ENCODE data around the gene POLR3E.
"Not testable (repeated sequence)": the region's sequence is repeated elsewhere in the genome, so short reads cannot be mapped to it uniquely, and the experiment has no call there.

Gene POLR3E

DNA sequence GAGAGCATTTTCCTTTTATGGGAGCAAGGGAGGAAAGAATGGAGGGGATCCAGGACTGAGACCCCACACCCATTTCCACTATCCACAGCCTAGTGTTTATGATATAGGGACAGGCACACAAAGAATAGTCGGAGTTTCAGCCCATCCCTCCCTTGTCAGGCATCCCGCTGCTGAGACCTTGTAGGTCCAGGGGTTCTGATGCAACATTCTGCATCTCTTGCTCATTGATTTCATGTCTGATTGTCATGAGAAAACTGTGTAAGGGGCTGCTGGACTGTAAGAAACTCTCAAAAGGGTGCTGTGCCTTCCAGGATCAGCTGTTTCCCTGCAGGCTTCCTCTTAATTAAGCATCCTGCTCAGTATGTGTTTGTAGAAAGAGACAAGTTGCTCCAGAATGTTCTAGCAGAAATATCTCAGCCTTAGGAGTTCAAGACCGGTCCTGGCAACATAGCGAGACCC is 5.3 kb upstream of the POLR3E start:
- no peak overlapping the region for H3K27ac ChIP-seq
- no peak for DNase-seq (ENCODE audit: low read depth, low spot score)

DNA sequence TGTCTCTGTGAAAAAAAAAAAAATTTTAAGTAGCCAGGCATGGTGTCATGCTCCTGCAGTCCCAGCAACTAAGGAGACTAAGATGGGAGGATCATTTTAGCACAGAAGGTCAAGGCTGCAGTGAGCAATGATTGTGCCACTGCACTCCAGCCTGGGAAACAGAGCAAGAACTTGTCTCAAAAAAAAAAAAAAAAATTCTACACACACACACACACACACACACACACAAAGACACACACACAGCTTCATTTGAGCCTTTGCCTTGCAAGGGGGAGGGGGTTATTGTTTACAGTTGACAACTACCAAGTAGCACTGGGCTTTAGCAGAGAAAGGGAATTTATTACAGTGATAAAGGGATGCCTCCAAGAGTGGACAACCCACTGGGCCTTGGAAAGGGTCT is 4.9 kb upstream of the POLR3E start:
- H3K27ac ChIP-seq: no peak overlapping the region
- no peak for DNase-seq (ENCODE audit: low read depth, low spot score)

DNA sequence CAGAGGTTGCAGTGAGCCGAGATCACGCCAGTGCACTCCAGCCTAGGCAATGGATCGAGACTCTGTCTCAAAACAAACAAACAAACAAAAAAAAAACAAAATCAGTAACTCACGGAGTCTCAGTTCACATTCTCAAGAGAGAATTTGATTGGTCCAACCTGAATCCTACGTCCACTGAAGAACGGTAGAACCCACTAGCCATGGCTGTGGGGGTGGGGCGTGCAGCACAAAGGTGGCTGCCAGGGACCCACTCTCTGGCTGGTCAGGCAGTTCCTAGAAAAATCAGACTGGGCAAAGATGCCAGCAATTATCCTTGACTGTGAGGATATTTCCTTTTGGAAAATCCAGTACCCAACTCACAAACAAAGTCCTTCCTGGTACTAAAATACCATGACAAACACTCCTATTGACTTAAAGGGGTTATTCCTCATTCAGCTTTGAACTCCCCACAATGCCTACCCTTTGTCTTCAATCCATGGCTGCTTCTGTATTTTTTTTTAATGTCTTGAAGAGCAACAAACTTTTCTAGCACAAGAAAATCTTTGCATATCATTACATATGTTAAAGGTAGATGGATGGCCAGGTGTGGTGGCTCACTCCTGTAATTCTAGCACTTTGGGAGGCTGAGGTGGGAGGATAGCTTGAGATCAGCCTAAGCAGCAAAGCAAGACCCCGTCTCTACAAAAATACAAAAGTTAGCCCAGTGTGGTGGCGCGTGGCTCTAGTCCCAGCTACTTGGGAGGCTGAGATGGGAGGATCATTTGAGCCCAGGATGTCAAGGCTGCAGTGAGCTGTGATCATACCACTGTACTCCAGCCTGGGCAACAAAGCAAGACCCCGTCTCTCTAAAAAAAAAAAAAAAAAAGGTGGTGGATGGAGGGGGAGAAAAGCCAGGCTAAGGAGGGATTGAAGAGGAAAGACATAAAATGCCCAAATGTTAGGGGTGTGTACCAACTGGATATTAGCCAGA is 3.8 kb upstream of the POLR3E start:
- no peak for DNase-seq (ENCODE audit: low read depth, low spot score)
- no peak overlapping the region for H3K27ac ChIP-seq

DNA sequence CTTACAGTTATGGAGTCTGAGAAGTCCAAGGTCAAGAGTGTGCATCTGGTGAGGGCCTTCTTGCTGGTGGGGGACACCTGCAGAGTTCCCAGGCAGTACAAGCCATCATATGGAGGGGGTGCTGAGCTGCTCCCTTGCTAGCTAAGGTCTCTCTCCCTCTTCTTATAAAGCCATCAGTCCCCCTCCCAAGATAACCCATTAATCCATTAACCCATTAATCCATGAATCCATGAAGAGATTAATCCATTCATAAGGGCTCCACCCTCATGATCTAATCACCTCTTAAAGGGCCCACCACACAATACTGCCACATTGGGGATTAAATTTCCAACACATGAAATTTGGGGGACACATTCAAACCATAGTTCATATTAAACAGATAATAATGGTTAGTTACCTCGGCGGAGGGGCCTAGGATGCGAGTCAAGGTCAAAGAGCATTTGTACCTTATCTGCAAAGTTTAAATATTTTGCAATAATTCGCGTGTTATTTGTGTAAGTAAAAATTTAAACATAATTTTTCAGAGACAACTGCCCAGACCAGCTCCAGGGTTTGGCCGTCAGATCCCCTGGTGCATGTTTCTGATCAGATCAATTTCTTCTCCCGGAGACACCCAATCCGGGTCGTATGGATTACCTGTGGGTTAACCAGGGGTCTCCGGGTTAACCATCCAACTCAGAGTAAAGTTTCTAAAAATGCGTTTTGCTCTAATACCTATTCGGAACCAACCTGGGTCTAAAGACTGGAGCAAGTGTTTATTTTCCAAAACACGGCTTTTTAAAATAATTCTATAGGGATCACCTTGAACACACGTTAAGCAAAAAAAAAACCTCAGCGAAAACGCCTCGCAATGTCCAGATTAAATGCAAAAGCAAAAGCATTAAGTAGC is 740 bp upstream of the POLR3E start:
- no peak for DNase-seq (ENCODE audit: low read depth, low spot score)
- H3K27ac ChIP-seq: peak overlapping the region; percentile 95

DNA sequence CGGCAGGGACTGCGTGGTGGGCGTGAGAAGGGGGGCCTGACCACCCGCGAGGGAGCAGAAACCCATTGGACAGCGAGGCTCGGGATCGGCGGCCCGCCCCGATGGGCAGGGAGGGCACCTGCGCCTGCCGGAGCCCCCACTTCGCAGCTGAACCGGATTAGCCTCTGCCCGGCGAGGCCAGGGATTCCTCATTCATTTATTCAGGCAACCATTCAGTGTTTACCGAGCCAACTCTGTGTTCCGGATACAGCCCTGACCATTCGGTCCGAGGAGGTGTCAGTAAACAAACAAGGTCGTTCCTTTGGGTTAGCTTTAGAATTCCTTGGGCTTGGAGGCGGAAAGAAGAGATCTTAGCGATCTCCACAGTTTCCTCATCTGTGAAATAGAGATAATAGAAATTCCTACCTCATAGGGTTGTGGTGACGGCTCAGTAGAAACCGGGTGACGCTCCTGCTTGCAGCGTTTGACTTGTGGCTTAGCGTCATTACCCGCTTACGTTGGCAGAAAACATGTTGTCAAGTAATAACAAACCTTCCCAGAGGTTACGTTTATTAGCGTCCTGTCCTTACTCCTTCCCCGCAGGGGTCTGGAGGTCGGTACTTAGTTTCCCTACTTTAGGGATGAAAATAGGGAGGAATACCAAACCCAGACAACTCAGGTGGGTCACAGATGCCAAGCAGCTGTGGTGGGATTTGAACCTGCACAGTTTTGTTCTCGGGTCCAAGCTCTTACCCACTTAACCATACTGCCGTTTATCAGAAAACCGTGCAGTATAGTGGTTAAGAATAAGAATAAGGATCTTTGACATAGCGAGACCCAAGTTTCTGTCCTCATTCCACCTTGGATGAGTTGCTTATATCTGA is 893 bp downstream of the POLR3E start:
- peak overlapping the region; percentile 95 for H3K27ac ChIP-seq
- peak; percentile 89 for DNase-seq (ENCODE audit: low read depth, low spot score)

DNA sequence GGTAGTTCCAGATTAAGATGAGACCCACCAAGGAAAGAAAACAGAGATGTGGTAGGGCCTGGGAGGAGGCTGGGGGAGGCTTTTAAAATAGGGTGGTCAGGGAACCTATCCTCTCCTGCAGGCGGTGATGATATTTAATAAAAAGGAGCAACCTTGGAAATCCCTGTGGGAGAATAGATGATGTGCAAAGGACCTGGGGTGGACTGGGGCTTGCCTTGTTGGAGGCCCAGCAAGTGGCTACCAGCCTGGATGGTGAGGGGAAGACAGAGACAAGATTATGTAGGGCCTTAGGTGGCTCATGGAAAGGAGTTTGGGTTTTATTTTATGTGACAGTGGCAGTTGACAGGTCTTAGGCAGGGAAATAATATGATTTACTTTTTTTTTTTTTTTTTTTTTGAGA is 1.8 kb downstream of the POLR3E start:
- peak overlapping the region; percentile 95 for H3K27ac ChIP-seq
- DNase-seq (ENCODE audit: low read depth, low spot score): no peak

DNA sequence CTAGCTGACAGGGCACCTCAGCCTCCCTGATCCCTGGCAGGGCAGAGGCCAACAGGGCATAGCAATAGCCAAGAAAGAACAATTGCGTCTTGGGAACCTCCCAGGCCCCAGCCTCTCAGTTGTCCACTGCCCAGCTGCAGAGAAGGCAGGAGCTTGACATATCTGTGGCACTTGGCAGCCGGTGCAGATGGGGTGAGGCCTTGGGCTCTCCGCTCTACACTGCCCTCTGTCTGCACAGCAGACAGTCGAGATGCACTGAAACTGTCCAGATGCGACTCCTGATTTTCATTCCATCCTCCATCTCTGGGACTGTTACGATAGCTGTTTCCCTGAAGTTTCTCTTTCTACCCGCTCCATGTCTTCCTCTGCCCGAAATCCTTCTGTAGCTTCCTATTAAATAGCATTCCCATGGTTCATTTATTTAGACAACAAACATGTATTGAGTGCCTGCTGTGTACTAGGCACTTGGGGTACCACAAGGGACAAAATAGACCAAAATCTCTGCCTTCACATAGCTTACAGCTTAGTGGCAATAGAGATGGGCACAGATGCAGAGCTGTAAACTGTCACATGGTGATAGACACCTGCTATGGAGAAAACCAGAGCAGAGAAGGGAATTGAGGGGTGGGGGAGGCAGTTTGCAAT is 3.3 kb downstream of the POLR3E start:
- no peak for DNase-seq (ENCODE audit: low read depth, low spot score)

DNA sequence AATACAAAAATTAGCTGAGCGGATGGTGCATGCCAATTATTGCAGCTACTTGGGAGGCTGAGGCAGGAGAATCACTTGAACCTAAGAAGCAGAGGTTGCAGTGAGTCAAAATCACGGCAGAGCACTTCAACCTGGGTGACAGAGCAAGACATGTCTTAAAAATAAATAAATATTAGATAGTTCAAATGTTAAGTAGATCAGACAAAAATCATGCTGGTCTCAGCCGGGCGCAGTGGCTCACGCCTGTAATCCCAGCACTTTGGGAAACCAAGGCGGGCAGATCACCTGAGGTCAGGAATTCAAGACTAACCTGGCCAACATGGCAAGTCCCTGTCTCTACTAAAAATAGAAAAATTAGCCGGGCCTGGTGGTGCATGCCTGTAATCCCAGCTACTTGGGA is 4.2 kb downstream of the POLR3E start:
- H3K27ac ChIP-seq; DNase-seq (ENCODE audit: low read depth, low spot score): not testable (repeated sequence)

More for the DNA sequence above, 3.3 kb downstream of the POLR3E start:
- no peak overlapping the region for H3K27ac ChIP-seq

DNA sequence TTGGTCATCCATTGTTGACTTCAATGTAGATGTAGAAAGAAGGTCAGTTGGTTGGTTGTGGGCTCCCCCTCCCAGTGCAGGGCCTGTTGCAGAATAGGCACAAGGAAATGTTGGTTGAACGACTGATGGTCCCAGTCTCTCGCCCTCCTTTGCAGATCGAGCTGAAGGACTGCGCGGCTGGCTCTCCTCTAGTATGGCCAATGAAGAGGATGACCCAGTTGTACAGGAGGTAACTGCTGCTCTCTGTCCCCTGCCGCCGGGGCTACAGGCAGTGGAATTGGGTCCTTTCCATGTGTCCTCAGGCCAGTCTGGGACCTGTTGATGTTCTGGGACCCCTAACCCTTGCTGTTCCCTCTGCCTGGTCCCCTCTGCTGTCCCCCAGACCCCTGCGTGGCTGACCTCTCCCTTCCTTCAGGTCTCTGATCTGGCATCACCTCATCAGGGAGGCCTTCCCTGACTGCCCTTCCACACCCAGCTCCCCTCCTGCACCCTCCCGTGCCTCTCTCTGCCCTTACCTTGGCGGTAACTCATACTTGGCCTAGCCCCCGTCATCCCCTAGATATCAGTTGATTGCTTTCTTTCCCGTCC is 5.7 kb downstream of the POLR3E start:
- H3K27ac ChIP-seq: no peak overlapping the region
- no peak for DNase-seq (ENCODE audit: low read depth, low spot score)

DNA sequence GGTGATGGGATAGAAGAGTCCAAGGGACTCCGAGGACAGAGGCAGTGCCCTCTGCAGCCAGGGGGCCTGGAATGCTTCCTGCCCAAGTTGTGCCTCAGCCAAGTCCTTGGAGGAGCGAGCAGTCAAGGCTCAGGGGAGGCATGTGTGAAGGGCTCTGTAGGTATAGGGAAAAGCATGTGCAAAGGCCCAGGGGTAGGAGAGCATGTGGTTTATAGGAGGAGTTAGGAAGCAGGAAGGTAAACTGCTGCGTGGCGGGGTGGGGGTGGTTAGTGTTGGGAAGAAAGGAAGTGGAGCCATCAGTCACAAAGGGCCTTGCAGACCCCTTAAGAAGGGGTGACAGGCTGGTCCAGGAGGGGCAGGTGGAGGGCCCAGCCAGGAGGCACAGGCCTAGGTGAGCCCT is 7.2 kb downstream of the POLR3E start:
- DNase-seq (ENCODE audit: low read depth, low spot score): no peak
- no peak overlapping the region for H3K27ac ChIP-seq

DNA sequence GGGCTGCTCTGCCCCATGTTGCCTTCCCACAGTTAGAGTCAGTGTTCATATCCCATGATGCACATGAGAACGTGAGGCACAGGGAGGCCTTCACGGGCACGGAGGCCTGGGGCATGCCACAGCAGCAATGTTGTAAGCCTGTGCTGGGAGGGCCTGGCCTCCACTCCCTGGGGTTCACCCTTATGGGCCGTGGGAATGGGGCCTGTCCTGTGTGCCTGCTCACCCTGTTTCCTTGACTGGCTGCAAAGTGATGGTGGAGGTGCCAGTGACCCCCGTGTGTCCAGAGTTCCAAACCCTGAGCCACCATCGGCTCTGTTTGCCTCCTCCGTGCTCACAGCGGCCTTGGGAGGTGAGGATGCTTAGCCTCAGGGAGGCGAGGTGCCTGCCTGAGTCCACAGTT is 9.6 kb downstream of the POLR3E start:
- no peak for DNase-seq (ENCODE audit: low read depth, low spot score)
- H3K27ac ChIP-seq: no peak overlapping the region

DNA sequence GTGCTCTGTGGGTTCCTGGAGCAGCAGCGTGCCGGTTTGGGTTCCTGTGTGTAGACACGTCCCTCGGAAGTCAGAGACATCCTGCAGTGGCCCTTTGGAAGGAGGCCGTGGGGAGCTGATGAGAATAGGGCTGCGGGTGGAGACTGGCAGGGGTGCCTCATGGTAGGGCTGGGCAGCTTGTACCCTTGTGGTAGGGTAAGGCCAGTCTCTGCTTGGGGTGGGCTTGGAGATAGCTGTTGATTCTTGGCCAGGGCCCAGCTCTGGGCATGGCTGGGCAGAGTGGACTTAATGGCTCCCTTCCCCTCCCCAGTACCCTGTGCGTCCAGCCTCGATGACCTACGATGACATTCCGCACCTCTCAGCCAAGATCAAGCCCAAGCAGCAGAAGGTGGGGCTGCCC is 10.6 kb downstream of the POLR3E start:
- H3K27ac ChIP-seq: no peak overlapping the region

DNA sequence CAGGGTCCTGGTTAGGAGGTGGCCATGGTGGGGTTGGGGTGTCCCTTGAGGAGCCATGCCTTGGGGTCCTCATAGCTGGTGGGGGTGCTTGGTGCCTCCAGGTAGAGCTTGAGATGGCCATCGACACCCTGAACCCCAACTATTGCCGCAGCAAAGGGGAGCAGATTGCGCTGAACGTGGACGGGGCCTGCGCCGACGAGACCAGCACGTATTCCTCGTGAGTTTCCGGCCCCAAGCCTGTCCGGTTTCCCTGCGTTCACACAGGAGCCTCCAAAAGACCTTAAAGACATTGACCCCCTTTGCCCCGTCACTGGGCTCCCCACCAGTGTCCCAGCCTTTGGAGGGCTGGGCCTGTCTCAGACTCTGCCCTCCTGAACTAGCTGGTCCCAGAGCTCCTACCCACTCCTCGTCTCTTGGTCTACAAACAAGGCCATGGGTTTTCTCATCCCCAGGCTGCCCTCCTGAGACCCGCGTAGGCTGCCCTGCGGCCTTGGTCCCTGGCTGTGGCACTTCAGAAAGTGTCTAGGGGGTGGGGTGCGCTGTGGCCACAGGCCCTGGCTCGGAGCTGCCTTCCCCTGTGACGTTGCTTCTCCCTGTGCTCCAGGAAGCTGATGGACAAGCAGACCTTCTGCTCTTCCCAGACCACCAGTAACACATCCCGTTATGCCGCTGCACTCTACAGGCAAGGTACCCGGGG is 11.8 kb downstream of the POLR3E start:
- no peak overlapping the region for H3K27ac ChIP-seq
- no peak for DNase-seq (ENCODE audit: low read depth, low spot score)

More for the DNA sequence above, 10.6 kb downstream of the POLR3E start:
- DNase-seq (ENCODE audit: low read depth, low spot score): no peak

DNA sequence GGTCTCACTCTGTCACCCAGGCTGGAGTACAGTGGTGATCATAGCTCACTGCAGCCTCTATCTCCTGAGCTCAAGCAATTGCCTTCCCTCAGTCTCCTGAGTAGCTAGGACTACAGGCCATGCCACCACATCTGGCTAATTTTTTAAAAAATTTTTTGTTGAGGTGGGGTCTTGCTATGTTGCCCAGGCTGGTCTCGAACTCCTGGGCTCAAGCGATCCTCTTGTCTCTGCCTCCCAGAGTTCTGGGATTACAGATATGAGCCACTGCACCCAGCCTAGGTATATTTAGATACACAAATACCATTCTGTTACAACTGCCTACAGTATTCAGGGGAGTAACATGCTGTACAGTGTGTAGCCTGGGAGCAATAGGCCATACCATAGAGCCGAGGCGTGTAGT is 14.3 kb downstream of the POLR3E start:
- H3K27ac ChIP-seq: no peak overlapping the region
- DNase-seq (ENCODE audit: low read depth, low spot score): no peak

DNA sequence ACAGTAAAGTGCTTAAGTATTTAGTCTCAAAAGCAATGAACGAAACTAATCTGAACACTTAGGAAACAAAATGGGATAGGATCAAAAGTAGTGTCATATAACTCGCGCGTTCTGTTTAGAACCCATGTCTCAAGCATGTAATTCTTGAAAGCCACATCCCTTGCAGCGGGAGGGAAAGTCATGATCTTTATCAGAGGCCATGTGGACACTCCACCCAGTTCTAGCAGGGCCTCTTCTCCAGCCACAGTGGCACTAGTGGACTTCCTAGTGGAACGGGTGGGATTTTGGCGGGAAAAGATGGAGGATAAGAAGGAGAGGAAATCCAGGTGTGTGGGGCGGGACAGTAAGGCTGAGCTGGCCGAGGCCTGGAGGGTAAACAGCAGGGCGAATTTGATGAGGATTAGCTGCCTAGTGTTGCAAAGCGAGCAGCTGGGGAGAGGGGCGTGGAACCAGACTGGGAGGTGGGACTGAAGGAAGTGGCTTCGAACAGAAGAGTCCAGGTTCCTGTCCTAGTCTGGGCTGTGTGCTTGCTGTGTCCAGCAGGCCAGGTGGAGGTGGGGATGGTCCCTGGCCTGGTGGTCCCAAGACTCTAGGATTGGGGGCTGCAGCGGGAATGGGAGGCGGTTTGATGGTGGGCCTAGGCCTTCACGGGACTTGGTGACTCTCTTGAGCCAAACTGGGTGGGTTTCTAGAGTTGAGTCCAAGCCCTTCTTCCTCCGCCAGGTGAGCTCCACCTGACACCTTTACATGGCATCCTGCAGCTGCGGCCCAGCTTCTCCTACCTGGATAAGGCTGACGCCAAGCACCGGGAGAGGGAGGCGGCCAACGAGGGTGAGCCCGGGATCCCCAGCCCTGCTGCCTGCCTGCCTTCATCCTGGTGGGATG is 15.9 kb downstream of the POLR3E start:
- no peak overlapping the region for H3K27ac ChIP-seq
- DNase-seq (ENCODE audit: low read depth, low spot score): no peak

DNA sequence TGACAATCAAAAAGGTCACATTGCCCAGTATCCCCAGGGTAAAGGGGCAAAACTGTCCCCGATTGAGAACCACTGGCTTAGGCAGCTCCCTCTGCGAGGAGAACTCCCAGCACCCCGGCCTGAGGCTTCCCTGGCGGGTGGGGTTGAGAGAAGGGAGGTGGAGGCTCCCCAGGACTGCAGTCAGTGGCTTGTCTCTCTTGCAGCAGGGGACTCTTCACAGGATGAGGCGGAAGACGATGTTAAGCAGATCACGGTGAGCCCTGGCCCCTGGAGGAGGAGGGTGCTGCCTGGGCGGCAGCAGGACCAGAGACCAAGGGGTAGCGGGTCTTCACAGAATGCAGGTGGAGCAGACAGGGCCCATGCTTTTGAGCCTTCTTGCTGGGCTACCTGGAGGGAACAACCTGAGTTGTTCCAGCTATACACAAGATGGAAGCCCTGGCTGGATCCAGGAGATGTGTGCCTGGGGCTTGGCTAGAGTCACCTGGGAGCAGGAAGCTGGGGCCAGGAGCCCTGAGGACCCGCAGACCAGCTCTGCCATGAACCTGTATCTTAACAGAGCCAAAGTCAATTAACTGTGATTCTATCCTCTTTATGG is 16.8 kb downstream of the POLR3E start:
- no peak for DNase-seq (ENCODE audit: low read depth, low spot score)

More for the DNA sequence above, 16.8 kb downstream of the POLR3E start:
- H3K27ac ChIP-seq: peak overlapping the region; percentile 61

All from epithelial cell of prostate (primary cell).